Neural progenitor cell (in vitro differentiated cells): ENCODE data around the gene ACTL10. TPM values are rescaled to one million over a fixed set of nuclear protein-coding genes. Genes with fewer than 3 reads are reported as not detected.

Experiments used
- DNase-seq: peaks from one replicate; pipeline ENCODE4 v3.0.0-alpha.2; 2016; ENCODE audit warnings: low spot score
- H2AFZ ChIP-seq: fragments of 200-600 bp; sonication (generic); replicated peaks from 2 replicates; pipeline ENCODE4 v1.6.1; 2016; ENCODE audit warnings: antibody characterized with exemption
- H3F3A ChIP-seq: fragments of 200-600 bp; sonication (generic); 2 replicates; pipeline ENCODE4 v1.6.1; 2016; ENCODE audit warnings: antibody characterized with exemption, low read depth
- H3K27ac ChIP-seq: fragments of 200-600 bp; sonication (generic); 2 replicates; pipeline ENCODE4 v1.5.1; 2016; ENCODE audit warnings: mild to moderate bottlenecking
- H3K27me3 ChIP-seq: fragments of 200-600 bp; sonication (generic); 2 replicates; pipeline ENCODE4 v1.6.1; 2016; ENCODE audit warnings: mild to moderate bottlenecking, moderate library complexity
- H3K36me3 ChIP-seq: fragments of 200-600 bp; sonication (generic); 2 replicates; pipeline ENCODE4 v1.5.1; 2016
- H3K4me1 ChIP-seq: fragments of 200-600 bp; sonication (generic); 2 replicates; pipeline ENCODE4 v1.6.1; 2016; ENCODE audit warnings: mixed run types
- H3K4me2 ChIP-seq: fragments of 200-600 bp; sonication (generic); 2 replicates; pipeline ENCODE4 v1.6.1; 2016
- H3K4me3 ChIP-seq: fragments of 200-600 bp; sonication (generic); 2 replicates; pipeline ENCODE4 v1.5.1; 2016
- H3K79me2 ChIP-seq: fragments of 200-600 bp; sonication (generic); 2 replicates; pipeline ENCODE4 v1.6.1; 2016; ENCODE audit warnings: low read depth
- H3K9ac ChIP-seq: fragments of 200-600 bp; sonication (generic); 2 replicates; pipeline ENCODE4 v1.6.1; 2016
- H3K9me3 ChIP-seq: fragments of 200-600 bp; sonication (generic); 2 replicates; pipeline ENCODE4 v1.5.1; 2016; ENCODE audit warnings: low read depth
- H4K20me1 ChIP-seq: fragments of 200-600 bp; sonication (generic); 2 replicates; pipeline ENCODE4 v1.6.1; 2016; ENCODE audit warnings: low read depth
- H3K27ac Mint-ChIP-seq: 3 replicates; pipeline ENCODE4 v1.8.0; 2021; ENCODE audit warnings: mixed read lengths
- H3K27me3 Mint-ChIP-seq: 2 replicates; pipeline ENCODE4 v1.8.0; 2022; ENCODE audit warnings: low read depth, mild to moderate bottlenecking, inconsistent platforms, moderate library complexity, mixed read lengths; ENCODE audit not compliant: insufficient read depth
- H3K36me3 Mint-ChIP-seq: 3 replicates; pipeline ENCODE4 v1.8.0; 2021; ENCODE audit warnings: mixed read lengths
- H3K4me1 Mint-ChIP-seq: 3 replicates; pipeline ENCODE4 v1.8.0; 2021; ENCODE audit warnings: mixed read lengths
- H3K4me3 Mint-ChIP-seq: 3 replicates; pipeline ENCODE4 v1.8.0; 2021; ENCODE audit warnings: mild to moderate bottlenecking, moderate library complexity, mixed read lengths
- H3K9me3 Mint-ChIP-seq: 3 replicates; pipeline ENCODE4 v1.8.0; 2020; ENCODE audit warnings: mixed read lengths
- CTCF ChIP-seq: fragments of 200-600 bp; sonication (generic); IDR thresholded peaks from 2 replicates; pipeline ENCODE4 v1.5.1; 2017; ENCODE audit warnings: antibody characterized with exemption, mild to moderate bottlenecking
- EZH2 ChIP-seq: fragments of 200-600 bp; sonication (generic); IDR thresholded peaks from 2 replicates; pipeline ENCODE4 v1.6.1; 2017; ENCODE audit warnings: antibody characterized with exemption, mild to moderate bottlenecking, moderate library complexity
- EZH2phosphoT487 ChIP-seq: fragments of 200-600 bp; sonication (generic); IDR thresholded peaks from 2 replicates; pipeline ENCODE4 v1.6.1; 2017; ENCODE audit warnings: antibody characterized with exemption
- total RNA-seq: library from RNA; depleted of rRNA; stranded (reverse); fragments of >200 nt; gene quantifications from 2 replicates; pipeline ENCODE4 v1.2.3, GENCODE V29; 2015; ENCODE audit warnings: low replicate concordance

Gene ACTL10
- total RNA-seq, 1 donor from 2014 or later, result not detected

GRCh38 chr20:33655164-33655563 lies 11.6 kb upstream of the ACTL10 start:
- no peaks in the 10 kb centered on the region for H3K9me3 Mint-ChIP-seq
- H3K27me3 ChIP-seq, result no peaks in the 10 kb centered on the region
- no peak for DNase-seq
- no peak for TF ChIP-seq CTCF
- no peak for TF ChIP-seq EZH2
- TF ChIP-seq EZH2phosphoT487, result no peak
- H3K4me2 ChIP-seq, result no peak overlapping the region
- no peak overlapping the region for H3K27ac ChIP-seq
- peaks cover 5% of the 10 kb centered on the region for H3K4me1 Mint-ChIP-seq
- H3K79me2 ChIP-seq, result no peaks in the 10 kb centered on the region
- H3F3A ChIP-seq, result no peaks in the 10 kb centered on the region
- H3K9me3 ChIP-seq, result no peaks in the 10 kb centered on the region
- no peak overlapping the region for H3K27ac Mint-ChIP-seq
- H3K4me1 ChIP-seq, result no peaks in the 10 kb centered on the region
- no peaks in the 10 kb centered on the region for H3K36me3 ChIP-seq
- H2AFZ ChIP-seq, result no peak overlapping the region
- H3K36me3 Mint-ChIP-seq, result no peaks in the 10 kb centered on the region
- H3K4me3 ChIP-seq, result no peak overlapping the region
- peaks cover 4% of the 10 kb centered on the region for H3K27me3 Mint-ChIP-seq
- H3K4me3 Mint-ChIP-seq, result peak overlapping the region; percentile 38
- no peaks in the 10 kb centered on the region for H4K20me1 ChIP-seq
- H3K9ac ChIP-seq, result no peak overlapping the region

GRCh38 chr20:33656010-33656782 lies 10.5 kb upstream of the ACTL10 start:
- Histone ChIP-seq H3K27me3 (no peaks in the 10 kb centered on the region), H4K20me1 (no peaks in the 10 kb centered on the region), H3K4me1 (no peaks in the 10 kb centered on the region), H3K27ac (no peak overlapping the region), H3F3A (no peaks in the 10 kb centered on the region), H3K79me2 (no peaks in the 10 kb centered on the region), H3K9me3 (no peaks in the 10 kb centered on the region), H3K4me2 (no peak overlapping the region), H3K4me3 (no peak overlapping the region), H3K9ac (no peak overlapping the region), H3K36me3 (no peaks in the 10 kb centered on the region), H2AFZ (no peak overlapping the region)
- Mint-ChIP-seq H3K4me3 (no peak overlapping the region), H3K4me1 (peaks cover 5% of the 10 kb centered on the region), H3K27ac (no peak overlapping the region), H3K36me3 (no peaks in the 10 kb centered on the region), H3K9me3 (no peaks in the 10 kb centered on the region), H3K27me3 (peaks cover 4% of the 10 kb centered on the region)
- TF ChIP-seq EZH2phosphoT487, result no peak
- TF ChIP-seq CTCF, result no peak
- TF ChIP-seq EZH2, result no peak
- DNase-seq, result no peak

- H3F3A ChIP-seq, result no peaks in the 10 kb centered on the region
- no peak for DNase-seq
- no peak overlapping the region for H3K4me3 ChIP-seq
- H3K9ac ChIP-seq, result no peak overlapping the region
- Mint-ChIP-seq H3K4me1 (peaks cover 5% of the 10 kb centered on the region), H3K27ac (no peak overlapping the region), H3K36me3 (no peaks in the 10 kb centered on the region), H3K4me3 (no peak overlapping the region), H3K9me3 (no peaks in the 10 kb centered on the region), H3K27me3 (peaks cover 4% of the 10 kb centered on the region)
- TF ChIP-seq EZH2phosphoT487 (no peak), EZH2 (no peak), CTCF (no peak)
- no peaks in the 10 kb centered on the region for H3K27me3 ChIP-seq
- no peaks in the 10 kb centered on the region for H3K9me3 ChIP-seq
- no peak overlapping the region for H3K27ac ChIP-seq
- H3K79me2 ChIP-seq, result no peaks in the 10 kb centered on the region
- no peak overlapping the region for H2AFZ ChIP-seq
- no peaks in the 10 kb centered on the region for H4K20me1 ChIP-seq
- H3K36me3 ChIP-seq, result no peaks in the 10 kb centered on the region
- no peak overlapping the region for H3K4me2 ChIP-seq
- H3K4me1 ChIP-seq, result no peaks in the 10 kb centered on the region
Observed at GRCh38 chr20:33656783-33657703, 9.7 kb upstream of the ACTL10 start.
